SK-N-SH treated with all-trans-retinoic acid at 6 μM for 48 hours (cell line): Measurements from ENCODE around the gene MTPN.

Experiments used
- ARNTL ChIP-seq: fragments of 450-650 bp; formaldehyde crosslinking; IDR thresholded peaks from 2 replicates; pipeline ENCODE4 v1.5.0; 2020; ENCODE audit warnings: low read depth, mild to moderate bottlenecking, moderate library complexity, borderline replicate concordance
- GLIS3 ChIP-seq: fragments of 250-450 bp; sonication (Bioruptor Pico); IDR thresholded peaks from 2 replicates; pipeline ENCODE4 v1.5.0; 2020; ENCODE audit warnings: mild to moderate bottlenecking, moderate library complexity
- ISL1 ChIP-seq: fragments of 250-450 bp; sonication (Bioruptor Pico); IDR thresholded peaks from 2 replicates; pipeline ENCODE4 v2.1.2; 2022; ENCODE audit warnings: mild to moderate bottlenecking, moderate library complexity
- OSR1 ChIP-seq: fragments of 250-450 bp; sonication (Bioruptor Pico); IDR thresholded peaks from 2 replicates; pipeline ENCODE4 v1.8.0; 2022; ENCODE audit warnings: moderate library complexity, mild to moderate bottlenecking, inconsistent platforms
- RARB ChIP-seq: fragments of 250-450 bp; sonication (Bioruptor Pico); IDR thresholded peaks from 2 replicates; pipeline ENCODE4 v1.8.0; 2021; ENCODE audit warnings: mild to moderate bottlenecking, moderate library complexity
- ZFP3 ChIP-seq: fragments of 250-450 bp; sonication (Bioruptor Pico); IDR thresholded peaks from 2 replicates; pipeline ENCODE4 v1.5.0; 2020; ENCODE audit warnings: mild to moderate bottlenecking, moderate library complexity
- ZFP30 ChIP-seq: fragments of 450-650 bp; formaldehyde crosslinking; IDR thresholded peaks from 2 replicates; pipeline ENCODE4 v1.5.0; 2022; ENCODE audit warnings: mild to moderate bottlenecking, moderate library complexity
- ZNF70 ChIP-seq: fragments of 450-650 bp; formaldehyde crosslinking; IDR thresholded peaks from 2 replicates; pipeline ENCODE4 v1.5.0; 2020; ENCODE audit warnings: mild to moderate bottlenecking, moderate library complexity
- TF ChIP-seq, protein P1 (sequence below): fragments of 250-450 bp; sonication (Bioruptor Pico); IDR thresholded peaks from 2 replicates; pipeline ENCODE4 v1.5.1; 2021; ENCODE audit warnings: mild to moderate bottlenecking, moderate library complexity
- TF ChIP-seq, protein P2 (sequence below): fragments of 250-450 bp; sonication (Bioruptor Pico); IDR thresholded peaks from 2 replicates; pipeline ENCODE4 v1.8.0; 2021; ENCODE audit warnings: low read depth, mild to moderate bottlenecking, moderate library complexity, borderline replicate concordance
- TF ChIP-seq, protein P3 (sequence below): fragments of 250-450 bp; sonication (Bioruptor Pico); IDR thresholded peaks from 2 replicates; pipeline ENCODE4 v1.8.0; 2020; ENCODE audit warnings: mild to moderate bottlenecking, moderate library complexity, borderline replicate concordance
- TF ChIP-seq, protein P4 (sequence below): fragments of 250-450 bp; sonication (Bioruptor Pico); IDR thresholded peaks from 2 replicates; pipeline ENCODE4 v1.5.1; 2020; ENCODE audit warnings: low read depth, mild to moderate bottlenecking, moderate library complexity
- TF ChIP-seq, protein P5 (sequence below): fragments of 250-450 bp; sonication (Bioruptor Pico); IDR thresholded peaks from 2 replicates; pipeline ENCODE4 v1.5.0; 2020; ENCODE audit warnings: mild to moderate bottlenecking, moderate library complexity

DNA sequence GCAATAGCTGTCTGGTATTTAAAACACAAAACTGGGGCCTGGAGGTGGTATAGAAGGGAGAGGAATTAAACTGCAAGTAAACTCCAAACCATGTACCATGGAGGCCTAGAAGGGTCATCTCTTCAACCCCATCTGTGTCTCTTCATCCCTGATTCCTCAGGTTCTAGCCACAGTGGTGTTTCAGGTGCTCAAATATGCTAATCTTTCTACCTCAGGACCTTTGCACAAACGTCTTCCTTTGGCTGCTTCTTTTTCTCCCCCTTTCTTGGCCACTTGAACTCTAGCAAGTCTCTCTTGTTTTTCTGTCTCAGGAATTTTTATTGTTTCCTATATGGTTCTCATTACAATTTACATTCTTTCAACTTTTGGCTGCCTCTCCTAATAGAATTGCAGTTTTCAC is 25.6 kb upstream of the MTPN start:
- TF ChIP-seq ARNTL (CRISPR knock-in tag) (no peak), RARB (no peak), ZFP3 (CRISPR knock-in tag) (no peak), ISL1 (no peak), ZNF70 (CRISPR knock-in tag) (no peak), ZFP30 (CRISPR knock-in tag) (no peak), OSR1 (CRISPR knock-in tag) (no peak), GLIS3 (CRISPR knock-in tag) (no peak)
- TF ChIP-seq, protein P1, sequence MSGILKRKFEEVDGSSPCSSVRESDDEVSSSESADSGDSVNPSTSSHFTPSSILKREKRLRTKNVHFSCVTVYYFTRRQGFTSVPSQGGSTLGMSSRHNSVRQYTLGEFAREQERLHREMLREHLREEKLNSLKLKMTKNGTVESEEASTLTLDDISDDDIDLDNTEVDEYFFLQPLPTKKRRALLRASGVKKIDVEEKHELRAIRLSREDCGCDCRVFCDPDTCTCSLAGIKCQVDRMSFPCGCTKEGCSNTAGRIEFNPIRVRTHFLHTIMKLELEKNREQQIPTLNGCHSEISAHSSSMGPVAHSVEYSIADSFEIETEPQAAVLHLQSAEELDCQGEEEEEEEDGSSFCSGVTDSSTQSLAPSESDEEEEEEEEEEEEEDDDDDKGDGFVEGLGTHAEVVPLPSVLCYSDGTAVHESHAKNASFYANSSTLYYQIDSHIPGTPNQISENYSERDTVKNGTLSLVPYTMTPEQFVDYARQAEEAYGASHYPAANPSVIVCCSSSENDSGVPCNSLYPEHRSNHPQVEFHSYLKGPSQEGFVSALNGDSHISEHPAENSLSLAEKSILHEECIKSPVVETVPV (CRISPR knock-in tag): no peak
- TF ChIP-seq, protein P2, sequence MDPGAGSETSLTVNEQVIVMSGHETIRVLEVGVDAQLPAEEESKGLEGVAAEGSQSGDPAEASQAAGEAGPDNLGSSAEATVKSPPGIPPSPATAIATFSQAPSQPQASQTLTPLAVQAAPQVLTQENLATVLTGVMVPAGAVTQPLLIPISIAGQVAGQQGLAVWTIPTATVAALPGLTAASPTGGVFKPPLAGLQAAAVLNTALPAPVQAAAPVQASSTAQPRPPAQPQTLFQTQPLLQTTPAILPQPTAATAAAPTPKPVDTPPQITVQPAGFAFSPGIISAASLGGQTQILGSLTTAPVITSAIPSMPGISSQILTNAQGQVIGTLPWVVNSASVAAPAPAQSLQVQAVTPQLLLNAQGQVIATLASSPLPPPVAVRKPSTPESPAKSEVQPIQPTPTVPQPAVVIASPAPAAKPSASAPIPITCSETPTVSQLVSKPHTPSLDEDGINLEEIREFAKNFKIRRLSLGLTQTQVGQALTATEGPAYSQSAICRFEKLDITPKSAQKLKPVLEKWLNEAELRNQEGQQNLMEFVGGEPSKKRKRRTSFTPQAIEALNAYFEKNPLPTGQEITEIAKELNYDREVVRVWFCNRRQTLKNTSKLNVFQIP (CRISPR knock-in tag): no peak
- TF ChIP-seq, protein P3, sequence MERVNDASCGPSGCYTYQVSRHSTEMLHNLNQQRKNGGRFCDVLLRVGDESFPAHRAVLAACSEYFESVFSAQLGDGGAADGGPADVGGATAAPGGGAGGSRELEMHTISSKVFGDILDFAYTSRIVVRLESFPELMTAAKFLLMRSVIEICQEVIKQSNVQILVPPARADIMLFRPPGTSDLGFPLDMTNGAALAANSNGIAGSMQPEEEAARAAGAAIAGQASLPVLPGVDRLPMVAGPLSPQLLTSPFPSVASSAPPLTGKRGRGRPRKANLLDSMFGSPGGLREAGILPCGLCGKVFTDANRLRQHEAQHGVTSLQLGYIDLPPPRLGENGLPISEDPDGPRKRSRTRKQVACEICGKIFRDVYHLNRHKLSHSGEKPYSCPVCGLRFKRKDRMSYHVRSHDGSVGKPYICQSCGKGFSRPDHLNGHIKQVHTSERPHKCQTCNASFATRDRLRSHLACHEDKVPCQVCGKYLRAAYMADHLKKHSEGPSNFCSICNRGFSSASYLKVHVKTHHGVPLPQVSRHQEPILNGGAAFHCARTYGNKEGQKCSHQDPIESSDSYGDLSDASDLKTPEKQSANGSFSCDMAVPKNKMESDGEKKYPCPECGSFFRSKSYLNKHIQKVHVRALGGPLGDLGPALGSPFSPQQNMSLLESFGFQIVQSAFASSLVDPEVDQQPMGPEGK (CRISPR knock-in tag): no peak
- TF ChIP-seq, protein P4, sequence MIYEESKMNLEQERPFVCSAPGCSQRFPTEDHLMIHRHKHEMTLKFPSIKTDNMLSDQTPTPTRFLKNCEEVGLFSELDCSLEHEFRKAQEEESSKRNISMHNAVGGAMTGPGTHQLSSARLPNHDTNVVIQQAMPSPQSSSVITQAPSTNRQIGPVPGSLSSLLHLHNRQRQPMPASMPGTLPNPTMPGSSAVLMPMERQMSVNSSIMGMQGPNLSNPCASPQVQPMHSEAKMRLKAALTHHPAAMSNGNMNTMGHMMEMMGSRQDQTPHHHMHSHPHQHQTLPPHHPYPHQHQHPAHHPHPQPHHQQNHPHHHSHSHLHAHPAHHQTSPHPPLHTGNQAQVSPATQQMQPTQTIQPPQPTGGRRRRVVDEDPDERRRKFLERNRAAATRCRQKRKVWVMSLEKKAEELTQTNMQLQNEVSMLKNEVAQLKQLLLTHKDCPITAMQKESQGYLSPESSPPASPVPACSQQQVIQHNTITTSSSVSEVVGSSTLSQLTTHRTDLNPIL (CRISPR knock-in tag): no peak
- TF ChIP-seq, protein P5, sequence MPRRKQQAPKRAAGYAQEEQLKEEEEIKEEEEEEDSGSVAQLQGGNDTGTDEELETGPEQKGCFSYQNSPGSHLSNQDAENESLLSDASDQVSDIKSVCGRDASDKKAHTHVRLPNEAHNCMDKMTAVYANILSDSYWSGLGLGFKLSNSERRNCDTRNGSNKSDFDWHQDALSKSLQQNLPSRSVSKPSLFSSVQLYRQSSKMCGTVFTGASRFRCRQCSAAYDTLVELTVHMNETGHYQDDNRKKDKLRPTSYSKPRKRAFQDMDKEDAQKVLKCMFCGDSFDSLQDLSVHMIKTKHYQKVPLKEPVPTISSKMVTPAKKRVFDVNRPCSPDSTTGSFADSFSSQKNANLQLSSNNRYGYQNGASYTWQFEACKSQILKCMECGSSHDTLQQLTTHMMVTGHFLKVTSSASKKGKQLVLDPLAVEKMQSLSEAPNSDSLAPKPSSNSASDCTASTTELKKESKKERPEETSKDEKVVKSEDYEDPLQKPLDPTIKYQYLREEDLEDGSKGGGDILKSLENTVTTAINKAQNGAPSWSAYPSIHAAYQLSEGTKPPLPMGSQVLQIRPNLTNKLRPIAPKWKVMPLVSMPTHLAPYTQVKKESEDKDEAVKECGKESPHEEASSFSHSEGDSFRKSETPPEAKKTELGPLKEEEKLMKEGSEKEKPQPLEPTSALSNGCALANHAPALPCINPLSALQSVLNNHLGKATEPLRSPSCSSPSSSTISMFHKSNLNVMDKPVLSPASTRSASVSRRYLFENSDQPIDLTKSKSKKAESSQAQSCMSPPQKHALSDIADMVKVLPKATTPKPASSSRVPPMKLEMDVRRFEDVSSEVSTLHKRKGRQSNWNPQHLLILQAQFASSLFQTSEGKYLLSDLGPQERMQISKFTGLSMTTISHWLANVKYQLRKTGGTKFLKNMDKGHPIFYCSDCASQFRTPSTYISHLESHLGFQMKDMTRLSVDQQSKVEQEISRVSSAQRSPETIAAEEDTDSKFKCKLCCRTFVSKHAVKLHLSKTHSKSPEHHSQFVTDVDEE: no peak
